Central memory CD8-positive, alpha-beta T cell (primary cell): ENCODE data around the gene CAP2.
A peak's percentile ranks its signal among the peaks of the same experiment; 100 is the strongest.
"Not testable (repeated sequence)": the region's sequence is repeated elsewhere in the genome, so short reads cannot be mapped to it uniquely, and the experiment has no call there.

Source experiments
- ATAC-seq: fragments of 150-1000 bp; cut with Tn5 transposase; replicated peaks from 2 replicates; pipeline ENCODE4 v1.10.0; 2022; ENCODE audit warnings: mild to moderate bottlenecking, moderate FRiP score, moderate number of reproducible peaks; ENCODE audit not compliant: poor library complexity, severe bottlenecking; ENCODE audit errors: extremely low read depth
- DNase-seq, 2 donors: peaks; one replicate each; pipeline ENCODE4 v3.0.0; 2021; ENCODE audit warnings: low spot score in 2 of 2
- H3K27ac Mint-ChIP-seq: one replicate; pipeline ENCODE4 v1.8.0; 2022; ENCODE audit warnings: low read depth, mild to moderate bottlenecking, moderate library complexity, mixed read lengths
- H3K27me3 Mint-ChIP-seq: one replicate; pipeline ENCODE4 v1.8.0; 2022; ENCODE audit warnings: mixed read lengths
- H3K36me3 Mint-ChIP-seq: one replicate; pipeline ENCODE4 v1.8.0; 2022; ENCODE audit warnings: mild to moderate bottlenecking, moderate library complexity, mixed read lengths; ENCODE audit not compliant: insufficient read depth
- H3K4me1 Mint-ChIP-seq: one replicate; pipeline ENCODE4 v1.8.0; 2022; ENCODE audit warnings: mixed read lengths
- H3K4me3 Mint-ChIP-seq: one replicate; pipeline ENCODE4 v1.8.0; 2022; ENCODE audit warnings: mild to moderate bottlenecking, moderate library complexity, mixed read lengths
- H3K9me3 Mint-ChIP-seq: one replicate; pipeline ENCODE4 v1.8.0; 2022; ENCODE audit warnings: mixed read lengths

Gene CAP2

GRCh38 chr6:17586623-17587022 is 193.2 kb downstream of the CAP2 start:
- not testable (repeated sequence) for ATAC-seq, H3K27me3 Mint-ChIP-seq, H3K4me1 Mint-ChIP-seq, DNase-seq, H3K36me3 Mint-ChIP-seq, H3K9me3 Mint-ChIP-seq, H3K4me3 Mint-ChIP-seq, H3K27ac Mint-ChIP-seq

- H3K27me3 Mint-ChIP-seq, result no peaks in the 10 kb centered on the region
- H3K4me3 Mint-ChIP-seq, result no peak overlapping the region
- H3K36me3 Mint-ChIP-seq, result no peaks in the 10 kb centered on the region
- H3K27ac Mint-ChIP-seq, result no peak overlapping the region
- ATAC-seq, result no peak
- DNase-seq, result no peak
- peaks cover 7% of the 10 kb centered on the region for H3K4me1 Mint-ChIP-seq
- H3K9me3 Mint-ChIP-seq, result no peaks in the 10 kb centered on the region
Observed at GRCh38 chr6:17588011-17588410, 194.6 kb downstream of the CAP2 start.

DNA sequence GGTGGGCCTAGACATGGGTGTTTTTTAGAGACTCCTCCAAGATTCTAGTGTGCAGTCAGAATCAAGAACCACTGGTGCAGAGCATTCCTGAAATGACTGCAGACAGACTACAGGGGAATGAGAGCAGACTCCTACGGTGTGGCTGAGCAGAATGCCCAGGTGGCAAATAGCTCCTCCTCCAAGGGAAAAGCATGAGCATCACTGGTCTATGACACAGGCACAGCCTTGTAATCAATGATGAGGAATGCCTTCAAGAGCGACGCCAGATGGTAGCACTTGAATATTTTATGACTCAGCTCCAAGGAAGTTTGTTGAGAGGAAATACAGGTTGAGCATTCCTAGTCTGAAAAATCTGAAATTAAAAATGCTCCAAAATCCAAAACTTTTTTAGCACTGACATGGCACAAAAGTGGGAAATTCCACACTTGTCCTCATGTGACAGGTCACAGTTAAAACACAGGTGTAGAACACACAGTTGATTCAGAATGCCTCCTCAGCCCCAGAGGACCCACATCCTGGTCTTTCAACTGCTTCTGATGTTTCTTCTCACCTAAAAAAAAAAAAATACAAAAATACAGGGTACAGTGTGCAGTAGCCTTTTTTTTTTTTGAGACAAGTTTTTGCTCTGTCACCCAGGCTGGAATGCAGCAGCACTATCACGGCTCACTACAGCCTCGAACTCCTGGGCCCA is 196.2 kb downstream of the CAP2 start:
- no peak for DNase-seq
- peak; percentile 91 for ATAC-seq
- H3K27ac Mint-ChIP-seq, result no peak overlapping the region

DNA sequence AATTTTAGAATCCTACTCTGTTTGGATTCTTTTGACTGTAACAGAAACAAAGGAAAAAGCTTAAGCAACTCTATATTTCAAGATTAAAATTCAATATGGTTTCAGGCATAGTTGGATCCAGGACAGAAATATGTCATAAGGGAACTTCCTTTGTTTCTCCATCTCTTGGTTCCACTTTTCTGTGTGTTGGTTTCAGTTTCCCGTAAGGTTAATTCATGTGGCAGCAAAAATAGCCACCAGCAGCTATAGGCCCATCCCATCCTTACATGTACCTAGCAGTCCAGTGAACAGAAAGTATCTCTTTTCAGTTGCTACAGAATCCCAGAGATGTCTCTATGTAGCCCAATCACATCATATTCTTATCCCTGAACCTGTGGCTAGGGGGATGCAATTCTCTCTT is 197.9 kb downstream of the CAP2 start:
- Mint-ChIP-seq H3K9me3 (no peaks in the 10 kb centered on the region), H3K27me3 (no peaks in the 10 kb centered on the region), H3K4me3 (no peak overlapping the region), H3K36me3 (no peaks in the 10 kb centered on the region), H3K4me1 (peaks cover 7% of the 10 kb centered on the region), H3K27ac (no peak overlapping the region)
- no peak for DNase-seq
- ATAC-seq, result no peak

More for the DNA sequence above, 196.2 kb downstream of the CAP2 start:
- peaks cover 7% of the 10 kb centered on the region for H3K4me1 Mint-ChIP-seq
- no peaks in the 10 kb centered on the region for H3K36me3 Mint-ChIP-seq
- H3K27me3 Mint-ChIP-seq, result no peaks in the 10 kb centered on the region
- no peak overlapping the region for H3K4me3 Mint-ChIP-seq
- no peaks in the 10 kb centered on the region for H3K9me3 Mint-ChIP-seq

DNA sequence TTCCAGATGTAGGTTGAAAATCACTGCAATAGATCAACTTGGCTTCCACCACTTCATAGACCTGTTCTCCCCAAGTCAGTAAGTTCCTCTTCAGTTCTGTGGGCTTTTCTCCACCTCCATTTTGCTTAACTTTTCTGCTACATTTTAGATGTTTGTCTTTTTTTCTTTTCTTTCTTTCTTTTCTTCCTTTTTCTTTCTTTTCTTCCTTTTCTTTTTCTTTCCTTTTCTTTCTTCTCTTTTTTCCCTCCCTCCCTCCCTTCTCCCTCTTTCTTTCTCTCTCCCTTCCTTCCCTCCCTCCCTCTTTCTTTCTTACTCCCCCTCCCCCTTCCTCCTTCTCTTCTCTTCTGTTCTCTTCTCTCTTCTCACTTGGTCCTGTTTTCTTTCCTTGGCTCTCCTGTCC is 199.9 kb downstream of the CAP2 start:
- H3K36me3 Mint-ChIP-seq, result no peaks in the 10 kb centered on the region
- H3K9me3 Mint-ChIP-seq, result no peaks in the 10 kb centered on the region
- no peak overlapping the region for H3K4me3 Mint-ChIP-seq
- peaks cover 7% of the 10 kb centered on the region for H3K4me1 Mint-ChIP-seq
- no peak for ATAC-seq
- no peaks in the 10 kb centered on the region for H3K27me3 Mint-ChIP-seq
- DNase-seq, result no peak
- H3K27ac Mint-ChIP-seq, result no peak overlapping the region

DNA sequence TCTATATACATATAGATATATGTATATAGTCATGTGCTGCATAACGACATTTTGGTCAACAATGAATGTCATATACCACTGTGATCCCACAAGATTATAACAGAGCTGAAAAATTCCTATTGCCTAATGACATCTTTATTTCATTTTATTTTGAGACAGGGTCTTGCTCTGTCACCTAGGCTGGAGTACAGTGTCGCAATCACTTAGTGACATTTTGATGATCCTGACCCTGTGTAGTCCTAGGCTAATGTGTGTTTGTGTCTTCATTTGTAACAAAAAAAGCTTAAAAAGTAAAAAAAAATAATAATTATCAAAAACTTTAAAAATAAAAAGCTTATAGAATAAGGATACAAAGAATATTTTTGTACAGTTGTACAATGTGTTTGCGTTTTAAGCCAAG is 202.7 kb downstream of the CAP2 start:
- ATAC-seq, result no peak
- peaks cover under 1% of the 10 kb centered on the region for H3K4me1 Mint-ChIP-seq
- H3K27ac Mint-ChIP-seq, result no peak overlapping the region
- no peaks in the 10 kb centered on the region for H3K27me3 Mint-ChIP-seq
- no peaks in the 10 kb centered on the region for H3K9me3 Mint-ChIP-seq
- peaks cover 8% of the 10 kb centered on the region for H3K36me3 Mint-ChIP-seq
- H3K4me3 Mint-ChIP-seq, result no peak overlapping the region
- no peak for DNase-seq

DNA sequence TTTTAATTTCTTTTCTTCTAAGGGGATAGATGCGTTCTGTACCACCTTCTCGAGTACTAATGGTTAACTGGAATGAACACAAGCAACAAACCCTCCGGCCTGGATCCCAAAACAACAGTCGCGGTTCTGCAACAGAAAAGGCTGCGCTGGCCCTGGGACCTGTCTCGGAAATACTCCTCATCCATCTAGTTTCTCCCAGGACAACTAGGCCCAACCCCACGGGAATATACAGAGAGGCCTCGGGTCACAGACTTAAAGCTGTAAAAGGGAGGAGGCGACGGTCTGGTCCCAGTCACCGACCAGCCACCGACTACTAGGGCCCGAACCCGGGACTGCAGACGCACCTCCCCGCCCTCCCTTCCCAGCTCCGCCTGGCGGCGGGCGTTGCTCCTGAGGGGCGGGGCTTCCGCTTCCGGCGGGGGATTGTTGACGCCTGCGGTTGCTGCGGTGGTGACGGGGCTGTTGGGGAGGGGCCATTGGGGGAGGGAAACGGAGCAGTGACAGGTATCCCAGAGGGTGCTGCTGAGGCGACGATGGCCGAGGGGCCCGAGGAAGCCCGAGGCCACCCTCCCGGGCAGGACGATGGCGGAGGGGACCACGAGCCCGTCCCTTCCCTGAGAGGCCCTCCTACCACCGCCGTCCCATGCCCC is 206.6 kb downstream of the CAP2 start, which contains the start of gene FAM8A1:
Gene FAM8A1, plus strand, starts transcription at position 426 of the 650 bp plus-strand sequence. Its CDS starts 108 bp downstream, at position 534.
- DNase-seq (peak; percentile 88 to 93), ATAC-seq (peak; percentile 86)
- Mint-ChIP-seq H3K4me3 (peak within 1 kb of the TSS; percentile 96), H3K27ac (peak within 1 kb of the TSS; percentile 93), H3K9me3 (no peaks in the 10 kb centered on the region), H3K4me1 (peaks cover 32% of the 10 kb centered on the region), H3K36me3 (peaks cover 16% of the 10 kb centered on the region), H3K27me3 (no peaks in the 10 kb centered on the region)

- no peaks in the 10 kb centered on the region for H3K27me3 Mint-ChIP-seq
- DNase-seq, result peak; percentile 23 to 43
- no peaks in the 10 kb centered on the region for H3K9me3 Mint-ChIP-seq
- H3K36me3 Mint-ChIP-seq, result peaks cover 24% of the 10 kb centered on the region
- peak overlapping the region; percentile 96 for H3K4me3 Mint-ChIP-seq
- peak overlapping the region; percentile 93 for H3K27ac Mint-ChIP-seq
- peaks cover 32% of the 10 kb centered on the region for H3K4me1 Mint-ChIP-seq
- peak; percentile 60 for ATAC-seq
Observed at GRCh38 chr6:17600527-17601385, 207.4 kb downstream of the CAP2 start.

- peak overlapping the region; percentile 96 for H3K4me3 Mint-ChIP-seq
- H3K36me3 Mint-ChIP-seq, result peaks cover 30% of the 10 kb centered on the region
- DNase-seq, result no peak
- H3K27me3 Mint-ChIP-seq, result no peaks in the 10 kb centered on the region
- H3K4me1 Mint-ChIP-seq, result peaks cover 34% of the 10 kb centered on the region
- H3K9me3 Mint-ChIP-seq, result no peaks in the 10 kb centered on the region
- H3K27ac Mint-ChIP-seq, result peak overlapping the region; percentile 93
- peak; percentile 17 for ATAC-seq
Observed at GRCh38 chr6:17601386-17601703, 207.9 kb downstream of the CAP2 start.

DNA sequence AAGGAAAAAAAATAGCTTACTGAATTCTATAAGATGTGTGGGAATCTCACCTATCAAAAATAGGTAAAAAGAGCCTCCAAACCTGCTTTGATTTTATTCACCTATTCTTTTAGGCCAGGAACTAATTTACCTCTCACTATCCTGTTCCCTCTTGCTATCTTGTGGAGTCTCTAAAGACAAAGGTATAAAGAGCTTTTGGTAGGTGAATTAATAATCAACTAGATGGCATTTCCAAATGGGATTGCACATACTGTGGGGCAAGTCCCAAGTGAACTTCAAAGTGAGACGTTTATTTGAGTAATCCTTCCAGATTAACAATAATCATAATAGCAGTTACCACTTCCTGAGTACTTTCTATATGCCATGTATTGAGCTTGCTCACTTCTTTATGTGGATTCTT is 209.5 kb downstream of the CAP2 start:
- Mint-ChIP-seq H3K27me3 (no peaks in the 10 kb centered on the region), H3K36me3 (peaks cover 35% of the 10 kb centered on the region), H3K4me3 (peak overlapping the region; percentile 96), H3K27ac (peak overlapping the region; percentile 66), H3K9me3 (no peaks in the 10 kb centered on the region), H3K4me1 (peaks cover 37% of the 10 kb centered on the region)
- ATAC-seq, result no peak
- DNase-seq, result no peak

GRCh38 chr6:17606606-17607005 is 213.2 kb downstream of the CAP2 start:
- no peaks in the 10 kb centered on the region for H3K9me3 Mint-ChIP-seq
- peaks cover 31% of the 10 kb centered on the region for H3K4me1 Mint-ChIP-seq
- H3K36me3 Mint-ChIP-seq, result peaks cover 40% of the 10 kb centered on the region
- H3K4me3 Mint-ChIP-seq, result no peak overlapping the region
- ATAC-seq, result no peak
- no peak for DNase-seq
- peak overlapping the region; percentile 49 for H3K27ac Mint-ChIP-seq
- no peaks in the 10 kb centered on the region for H3K27me3 Mint-ChIP-seq
